ENCODE data around the gene CLK3.

CLK3 gene

GRCh38 chr15:74664028-74664616, 48.5 kb downstream of the CLK3 start:
- Histone ChIP-seq H2BK120ac (ENCODE audit: insufficient read depth, low read length, poor library complexity) (no peak overlapping the region), H2AK5ac (ENCODE audit: low read length) (no peak overlapping the region), H3K27me3 (ENCODE audit: insufficient read depth, low read length) (no peaks in the 10 kb centered on the region), H3K4me1 (ENCODE audit: control insufficient read depth in 1 of 2, insufficient read depth in 2 of 2, low read length in 2 of 2) (no peaks in the 10 kb centered on the region), H3K18ac (ENCODE audit: low read length) (no peak overlapping the region), H3K4ac (ENCODE audit: low read depth, low read length) (no peak overlapping the region), H3K9me3 (ENCODE audit: insufficient read depth, low read depth, low read length) (no peaks in the 10 kb centered on the region), H4K8ac (ENCODE audit: low read depth, low read length) (no peak overlapping the region), H3K79me2 (ENCODE audit: control insufficient read depth, insufficient read depth, low read length, poor library complexity) (no peaks in the 10 kb centered on the region), H2BK12ac (ENCODE audit: low read length) (no peak overlapping the region), H3K23ac (ENCODE audit: low read length) (no peak overlapping the region), H3K4me3 (ENCODE audit: low read depth, low read length) (no peak overlapping the region), H2BK5ac (ENCODE audit: low read depth, low read length, poor library complexity) (no peak overlapping the region), H2AFZ (ENCODE audit: insufficient read depth, low read length, poor library complexity) (no peak overlapping the region), H3K4me2 (ENCODE audit: low read length) (no peak overlapping the region), H3K27ac (ENCODE audit: low read depth, low read length) (no peak overlapping the region), H4K12ac (ENCODE audit: low read depth, low read length) (no peak overlapping the region), H3K79me1 (ENCODE audit: low read length) (no peaks in the 10 kb centered on the region), H4K91ac (ENCODE audit: low read depth, low read length) (no peak overlapping the region), H3K36me3 (ENCODE audit: control insufficient read depth in 1 of 2, insufficient read depth in 2 of 2, low read length in 2 of 2) (no peaks in the 10 kb centered on the region), H3K14ac (ENCODE audit: low read length) (no peak overlapping the region), H3K9ac (ENCODE audit: low read length) (no peak overlapping the region)
- no CpG with 5 or more reads among the region's 2 CpGs for WGBS (ENCODE audit: extremely low coverage, insufficient coverage, insufficient read length)
- no peak for DNase-seq

- no peak overlapping the region for H2BK12ac ChIP-seq (ENCODE audit: low read length)
- no CpG with 5 or more reads among the region's 2 CpGs for WGBS (ENCODE audit: extremely low coverage, insufficient coverage, insufficient read length)
- no peaks in the 10 kb centered on the region for H3K79me2 ChIP-seq (ENCODE audit: control insufficient read depth, insufficient read depth, low read length, poor library complexity)
- H2BK120ac ChIP-seq (ENCODE audit: insufficient read depth, low read length, poor library complexity), result no peak overlapping the region
- H3K23ac ChIP-seq (ENCODE audit: low read length), result no peak overlapping the region
- no peaks in the 10 kb centered on the region for H3K27me3 ChIP-seq (ENCODE audit: insufficient read depth, low read length)
- no peak overlapping the region for H2AK5ac ChIP-seq (ENCODE audit: low read length)
- no peaks in the 10 kb centered on the region for H3K4me1 ChIP-seq (ENCODE audit: control insufficient read depth in 1 of 2, insufficient read depth in 2 of 2, low read length in 2 of 2)
- no peaks in the 10 kb centered on the region for H3K36me3 ChIP-seq (ENCODE audit: control insufficient read depth in 1 of 2, insufficient read depth in 2 of 2, low read length in 2 of 2)
- no peak overlapping the region for H2AFZ ChIP-seq (ENCODE audit: insufficient read depth, low read length, poor library complexity)
- no peak overlapping the region for H3K4me3 ChIP-seq (ENCODE audit: low read depth, low read length)
- no peak overlapping the region for H4K91ac ChIP-seq (ENCODE audit: low read depth, low read length)
- no peak overlapping the region for H4K12ac ChIP-seq (ENCODE audit: low read depth, low read length)
- no peak overlapping the region for H3K18ac ChIP-seq (ENCODE audit: low read length)
- no peaks in the 10 kb centered on the region for H3K9me3 ChIP-seq (ENCODE audit: insufficient read depth, low read depth, low read length)
- H2BK5ac ChIP-seq (ENCODE audit: low read depth, low read length, poor library complexity), result no peak overlapping the region
- H4K8ac ChIP-seq (ENCODE audit: low read depth, low read length), result no peak overlapping the region
- no peak overlapping the region for H3K4me2 ChIP-seq (ENCODE audit: low read length)
- no peak overlapping the region for H3K9ac ChIP-seq (ENCODE audit: low read length)
- no peak overlapping the region for H3K4ac ChIP-seq (ENCODE audit: low read depth, low read length)
- H3K79me1 ChIP-seq (ENCODE audit: low read length), result no peaks in the 10 kb centered on the region
- H3K14ac ChIP-seq (ENCODE audit: low read length), result no peak overlapping the region
- no peak overlapping the region for H3K27ac ChIP-seq (ENCODE audit: low read depth, low read length)
- DNase-seq, result no peak
Measured at GRCh38 chr15:74664670-74665069, 49.0 kb downstream of the CLK3 start.

- no peak overlapping the region for H3K4me2 ChIP-seq (ENCODE audit: low read length)
Measured at GRCh38 chr15:74667975-74668374, 52.3 kb downstream of the CLK3 start.

GRCh38 chr15:74669627-74670026, 54.0 kb downstream of the CLK3 start:
- WGBS (ENCODE audit: extremely low coverage, insufficient coverage, insufficient read length), result no CpG with 5 or more reads among the region's 4 CpGs
- Histone ChIP-seq H2BK12ac (ENCODE audit: low read length) (no peak overlapping the region), H3K9me3 (ENCODE audit: insufficient read depth, low read depth, low read length) (no peaks in the 10 kb centered on the region), H2BK5ac (ENCODE audit: low read depth, low read length, poor library complexity) (no peak overlapping the region), H3K4ac (ENCODE audit: low read depth, low read length) (no peak overlapping the region), H4K91ac (ENCODE audit: low read depth, low read length) (no peak overlapping the region), H3K27me3 (ENCODE audit: insufficient read depth, low read length) (no peaks in the 10 kb centered on the region), H3K27ac (ENCODE audit: low read depth, low read length) (no peak overlapping the region), H3K79me2 (ENCODE audit: control insufficient read depth, insufficient read depth, low read length, poor library complexity) (no peaks in the 10 kb centered on the region), H3K23ac (ENCODE audit: low read length) (no peak overlapping the region), H4K8ac (ENCODE audit: low read depth, low read length) (no peak overlapping the region), H4K12ac (ENCODE audit: low read depth, low read length) (no peak overlapping the region), H3K18ac (ENCODE audit: low read length) (no peak overlapping the region), H3K14ac (ENCODE audit: low read length) (no peak overlapping the region), H2BK120ac (ENCODE audit: insufficient read depth, low read length, poor library complexity) (no peak overlapping the region), H3K79me1 (ENCODE audit: low read length) (no peaks in the 10 kb centered on the region), H3K36me3 (ENCODE audit: control insufficient read depth in 1 of 2, insufficient read depth in 2 of 2, low read length in 2 of 2) (peaks cover 9 to 16% of the 10 kb centered on the region in 2 experiments), H3K9ac (ENCODE audit: low read length) (no peak overlapping the region), H3K4me1 (ENCODE audit: control insufficient read depth in 1 of 2, insufficient read depth in 2 of 2, low read length in 2 of 2) (no peaks in the 10 kb centered on the region), H2AK5ac (ENCODE audit: low read length) (no peak overlapping the region), H2AFZ (ENCODE audit: insufficient read depth, low read length, poor library complexity) (no peak overlapping the region), H3K4me3 (ENCODE audit: low read depth, low read length) (no peak overlapping the region), H3K4me2 (ENCODE audit: low read length) (no peak overlapping the region)
- no peak for DNase-seq

More at GRCh38 chr15:74667975-74668374, 52.3 kb downstream of the CLK3 start:
- no peak overlapping the region for H3K9ac ChIP-seq (ENCODE audit: low read length)
- no peaks in the 10 kb centered on the region for H3K4me1 ChIP-seq (ENCODE audit: control insufficient read depth in 1 of 2, insufficient read depth in 2 of 2, low read length in 2 of 2)
- no peaks in the 10 kb centered on the region for H3K79me1 ChIP-seq (ENCODE audit: low read length)
- H2AK5ac ChIP-seq (ENCODE audit: low read length), result no peak overlapping the region
- no peak overlapping the region for H4K8ac ChIP-seq (ENCODE audit: low read depth, low read length)
- no peak overlapping the region for H3K4me3 ChIP-seq (ENCODE audit: low read depth, low read length)
- DNase-seq, result no peak
- no peaks in the 10 kb centered on the region for H3K79me2 ChIP-seq (ENCODE audit: control insufficient read depth, insufficient read depth, low read length, poor library complexity)
- no peak overlapping the region for H3K27ac ChIP-seq (ENCODE audit: low read depth, low read length)
- no peak overlapping the region for H2AFZ ChIP-seq (ENCODE audit: insufficient read depth, low read length, poor library complexity)
- H2BK5ac ChIP-seq (ENCODE audit: low read depth, low read length, poor library complexity), result no peak overlapping the region
- no peak overlapping the region for H4K91ac ChIP-seq (ENCODE audit: low read depth, low read length)
- H3K23ac ChIP-seq (ENCODE audit: low read length), result no peak overlapping the region
- H4K12ac ChIP-seq (ENCODE audit: low read depth, low read length), result no peak overlapping the region
- H3K9me3 ChIP-seq (ENCODE audit: insufficient read depth, low read depth, low read length), result no peaks in the 10 kb centered on the region
- H3K36me3 ChIP-seq (ENCODE audit: control insufficient read depth in 1 of 2, insufficient read depth in 2 of 2, low read length in 2 of 2), result peaks cover 9 to 15% of the 10 kb centered on the region in 2 experiments
- H3K14ac ChIP-seq (ENCODE audit: low read length), result no peak overlapping the region
- no peaks in the 10 kb centered on the region for H3K27me3 ChIP-seq (ENCODE audit: insufficient read depth, low read length)
- no peak overlapping the region for H3K4ac ChIP-seq (ENCODE audit: low read depth, low read length)
- no peak overlapping the region for H2BK120ac ChIP-seq (ENCODE audit: insufficient read depth, low read length, poor library complexity)
- no peak overlapping the region for H3K18ac ChIP-seq (ENCODE audit: low read length)
- no CpG with 5 or more reads among the region's 1 CpG for WGBS (ENCODE audit: extremely low coverage, insufficient coverage, insufficient read length)
- H2BK12ac ChIP-seq (ENCODE audit: low read length), result no peak overlapping the region
